B cell (primary cell): Measurements from ENCODE around the gene GRID1. TPM values are rescaled to one million over a fixed set of nuclear protein-coding genes. Genes with fewer than 3 reads are reported as not detected.

Experiments used
- ATAC-seq: fragments of 200-7000 bp; cut with Tn5 transposase; one replicate; pipeline ENCODE4 v1.10.0; 2021; ENCODE audit warnings: low read depth, mild to moderate bottlenecking, moderate number of reproducible peaks, moderate library complexity
- CTCF ChIA-PET: fragments of 350-600 bp; sonication (Branson Sonifier 250); formaldehyde crosslinking; loops from one replicate; lab custom pipeline; 2021; ENCODE audit warnings: antibody characterized with exemption, inconsistent platforms; lab: Charles Lee
- POLR2A ChIA-PET: fragments of 350-600 bp; sonication (Branson Sonifier 250); formaldehyde crosslinking; loops from one replicate; lab custom pipeline; 2021; ENCODE audit warnings: antibody characterized with exemption; lab: Charles Lee
- DNase-seq: peaks from one replicate; pipeline ENCODE4 v3.0.0; 2013
- H2AFZ ChIP-seq: 2 replicates; pipeline ENCODE4 v1.6.1; 2012; ENCODE audit warnings: mild to moderate bottlenecking, low read depth, low read length; ENCODE audit not compliant: insufficient read depth, poor library complexity, severe bottlenecking
- H3K27ac ChIP-seq, 2 donors: 1 replicate in 1 of 2; 2 replicates in 1 of 2; pipeline ENCODE4 v1.5.1; 2012 to 2013; ENCODE audit warnings: low read length in 2 of 2, mild to moderate bottlenecking in 2 of 2, moderate library complexity in 1 of 2
- H3K27me3 ChIP-seq, 4 experiments: fragments of 200-600 bp in 1 of 4; sonication (generic) in 1 of 4; replicated peaks in 1 of 4; 1 replicate in 2 of 4; 2 replicates in 2 of 4; pipeline versions ENCODE4 v1.6.1 to v1.7.0; 2013 to 2016; ENCODE audit warnings: low read length in 3 of 4, mild to moderate bottlenecking in 2 of 4, mixed read lengths in 1 of 4, moderate library complexity in 1 of 4; ENCODE audit not compliant: insufficient read depth in 4 of 4, control insufficient read depth in 3 of 4; ENCODE audit errors: control extremely low read depth in 1 of 4
- H3K36me3 ChIP-seq, 2 experiments: replicated peaks in 1 of 2; 1 replicate in 1 of 2; 2 replicates in 1 of 2; pipeline versions ENCODE4 v1.6.1 to v1.7.1; 2013; ENCODE audit warnings: low read length in 1 of 2; ENCODE audit not compliant: insufficient read depth in 2 of 2, control insufficient read depth in 1 of 2; ENCODE audit errors: control extremely low read depth in 1 of 2, extremely low read depth in 1 of 2
- H3K4me1 ChIP-seq, 2 donors: fragments of 200-600 bp in 1 of 2; sonication (generic) in 1 of 2; 1 replicate in 1 of 2; 2 replicates in 1 of 2; pipeline versions ENCODE4 v1.5.1 to v1.6.1; 2013 to 2017; ENCODE audit warnings: low read length in 2 of 2; ENCODE audit not compliant: control insufficient read depth in 2 of 2, insufficient read depth in 2 of 2
- H3K4me2 ChIP-seq: replicated peaks from 2 replicates; pipeline ENCODE3; 2012; ENCODE audit warnings: mild to moderate bottlenecking, low read depth, low read length; ENCODE audit not compliant: poor library complexity, severe bottlenecking
- H3K4me3 ChIP-seq, 5 experiments: fragments of 200-600 bp in 1 of 5; sonication (generic) in 1 of 5; 1 replicate in 3 of 5; 2 replicates in 2 of 5; pipeline versions ENCODE4 v1.5.1 to v1.7.0; 2011 to 2016; ENCODE audit warnings: low read length in 4 of 5, mild to moderate bottlenecking in 4 of 5, low read depth in 2 of 5, control low read depth in 1 of 5, moderate library complexity in 1 of 5; ENCODE audit not compliant: insufficient read depth in 1 of 5; ENCODE audit errors: control extremely low read depth in 1 of 5, extremely low read depth in 1 of 5
- H3K79me2 ChIP-seq: fragments of 200-600 bp; sonication (generic); one replicate; pipeline ENCODE4 v1.6.0; 2016; ENCODE audit warnings: low read length; ENCODE audit not compliant: control insufficient read depth, insufficient read depth
- H3K9ac ChIP-seq: fragments of 200-600 bp; sonication (generic); 2 replicates; pipeline ENCODE4 v1.6.1; 2017; ENCODE audit warnings: mild to moderate bottlenecking, low read length, moderate library complexity
- H3K9me3 ChIP-seq, 3 donors: one replicate each; pipeline versions ENCODE4 v1.6.1 to v1.7.1; 2013; ENCODE audit warnings: low read length in 2 of 3; ENCODE audit not compliant: control insufficient read depth in 2 of 3, insufficient read depth in 1 of 3; ENCODE audit errors: control extremely low read depth in 1 of 3
- H4K20me1 ChIP-seq: 2 replicates; pipeline ENCODE4 v1.6.0; 2012; ENCODE audit warnings: mild to moderate bottlenecking, low read length; ENCODE audit not compliant: insufficient read depth, control insufficient read depth, poor library complexity, severe bottlenecking
- H3K27ac Mint-ChIP-seq: one replicate; pipeline ENCODE4 v1.8.0; 2021; ENCODE audit warnings: mixed read lengths
- H3K27me3 Mint-ChIP-seq: one replicate; pipeline ENCODE4 v1.8.0; 2021; ENCODE audit warnings: mixed read lengths
- H3K4me1 Mint-ChIP-seq: one replicate; pipeline ENCODE4 v1.8.0; 2021; ENCODE audit warnings: mixed read lengths
- H3K4me3 Mint-ChIP-seq: one replicate; pipeline ENCODE4 v1.8.0; 2021; ENCODE audit warnings: mixed read lengths
- H3K9me3 Mint-ChIP-seq: one replicate; pipeline ENCODE4 v1.8.0; 2022; ENCODE audit warnings: mixed read lengths; ENCODE audit not compliant: insufficient read depth
- CTCF ChIP-seq: fragments of 200-600 bp; IDR thresholded peaks from one replicate; pipeline ENCODE4 v1.8.0; 2022; ENCODE audit warnings: antibody characterized with exemption, mild to moderate bottlenecking
- EZH2 ChIP-seq: IDR thresholded peaks from 2 replicates; pipeline ENCODE4 v1.6.1; 2012; ENCODE audit warnings: borderline replicate concordance, low read depth, mild to moderate bottlenecking, moderate library complexity, low read length; ENCODE audit not compliant: insufficient read depth, poor library complexity, severe bottlenecking
- WGBS: methylation state at CpG from one replicate; pipeline ENCODE4 v1.1.5; 2013; ENCODE audit warnings: missing lambda C conversion rate; ENCODE audit not compliant: insufficient coverage; 5-methylcytosine and 5-hydroxymethylcytosine counted together
- intact Hi-C: fragments of 100-400 bp; cut with micrococcal nuclease; formaldehyde crosslinking; loops from one replicate; pipeline ENCODE4 v1.10.0; 2022
- polyA plus RNA-seq: library from polyadenylated mRNA; depleted of rRNA; stranded (reverse); fragments of >200 nt; gene quantifications from 2 replicates; pipeline ENCODE4 v1.2.3, GENCODE V29; 2012
- total RNA-seq, 2 donors: library from RNA; stranded (reverse); fragments of 120-200 nt in 1 of 2; gene quantifications; 1 replicate in 1 of 2; 2 replicates in 1 of 2; pipeline versions ENCODE4 v1.2.3 to v1.2.4, GENCODE V29; 2013 to 2022

GRID1 gene
- total and polyA plus RNA-seq, 2 donors (not counting 1 experiment from before 2014, with no cell fraction given), result not detected

GRCh38 chr10:85888559-85888958 is 478.0 kb downstream of the GRID1 start:
- H3K4me1 Mint-ChIP-seq, result peaks cover 1% of the 10 kb centered on the region
- Histone ChIP-seq H4K20me1 (no peaks in the 10 kb centered on the region), H3K27ac (no peak overlapping the region), H3K79me2 (no peaks in the 10 kb centered on the region), H3K9ac (no peak overlapping the region), H2AFZ (no peak overlapping the region), H3K36me3 (no peaks in the 10 kb centered on the region), H3K4me2 (no peak overlapping the region), H3K4me3 (no peak overlapping the region), H3K4me1 (no peaks in the 10 kb centered on the region), H3K27me3 (peaks cover 0 to 11% (median 2%) of the 10 kb centered on the region in 4 experiments), H3K9me3 (no peaks in the 10 kb centered on the region)
- DNase-seq (no peak), ATAC-seq (no peak)
- no peaks in the 10 kb centered on the region for H3K9me3 Mint-ChIP-seq
- POLR2A ChIA-PET, result no interaction called here
- no peak for TF ChIP-seq CTCF
- no peak for TF ChIP-seq EZH2
- intact Hi-C loops, result no loop called here
- CTCF ChIA-PET, result no interaction called here
- peaks cover 45% of the 10 kb centered on the region for H3K27me3 Mint-ChIP-seq
- H3K27ac Mint-ChIP-seq, result no peak overlapping the region
- WGBS, result no CpG with 5 or more reads among the region's 2 CpGs
- no peak overlapping the region for H3K4me3 Mint-ChIP-seq

GRCh38 chr10:85888004-85888403 is 478.6 kb downstream of the GRID1 start:
- WGBS, result 72% methylated on average over 3 of the region's 3 CpGs
- CTCF ChIA-PET, result no interaction called here
- Mint-ChIP-seq H3K27me3 (peaks cover 49% of the 10 kb centered on the region), H3K27ac (no peak overlapping the region), H3K4me1 (peaks cover 1% of the 10 kb centered on the region), H3K4me3 (no peak overlapping the region), H3K9me3 (no peaks in the 10 kb centered on the region)
- Histone ChIP-seq H3K9ac (no peak overlapping the region), H4K20me1 (no peaks in the 10 kb centered on the region), H2AFZ (no peak overlapping the region), H3K9me3 (no peaks in the 10 kb centered on the region), H3K4me1 (no peaks in the 10 kb centered on the region), H3K27ac (no peak overlapping the region), H3K36me3 (no peaks in the 10 kb centered on the region), H3K4me3 (no peak overlapping the region), H3K27me3 (peaks cover 0 to 11% (median 2%) of the 10 kb centered on the region in 4 experiments), H3K4me2 (no peak overlapping the region), H3K79me2 (no peaks in the 10 kb centered on the region)
- DNase-seq (no peak), ATAC-seq (no peak)
- intact Hi-C loops, result no loop called here
- TF ChIP-seq EZH2 (no peak), CTCF (no peak)
- POLR2A ChIA-PET, result no interaction called here
